Activated T-cell treated with anti-CD3 and anti-CD28 coated beads, Interleukin-2, amount 50 U/mL, for 4 hours (primary cell): ENCODE measurements around the gene AGPAT4. TPM values are rescaled to one million over a fixed set of nuclear protein-coding genes. Genes with fewer than 3 reads are reported as not detected.

Experiments
- ATAC-seq, 2 donors: fragments of 200-7000 bp; cut with Tn5 transposase; one replicate each; pipeline ENCODE4 v1.10.0; 2021
- DNase-seq: peaks from one replicate; pipeline ENCODE4 v3.0.0-alpha.2; 2020
- H3K27me3 Mint-ChIP-seq: one replicate; pipeline ENCODE4 v1.8.0; 2021; ENCODE audit warnings: low read depth, mixed read lengths
- H3K36me3 Mint-ChIP-seq: one replicate; pipeline ENCODE4 v1.8.0; 2022; ENCODE audit warnings: mixed read lengths; ENCODE audit not compliant: insufficient read depth
- H3K4me1 Mint-ChIP-seq: one replicate; pipeline ENCODE4 v1.8.0; 2021; ENCODE audit warnings: low read depth, mixed read lengths
- H3K4me3 Mint-ChIP-seq: one replicate; pipeline ENCODE4 v1.8.0; 2021; ENCODE audit warnings: mild to moderate bottlenecking, moderate library complexity, mixed read lengths
- H3K9me3 Mint-ChIP-seq: one replicate; pipeline ENCODE4 v1.8.0; 2021; ENCODE audit warnings: mixed read lengths
- total RNA-seq, 3 donors: library from RNA; stranded (reverse); gene quantifications; one replicate each; pipeline ENCODE4 v1.2.1, GENCODE V29; 2021

The AGPAT4 gene
- total RNA-seq, 3 donors from 2014 or later, result 1.5 to 2.0 (median 2.0) TPM

DNA sequence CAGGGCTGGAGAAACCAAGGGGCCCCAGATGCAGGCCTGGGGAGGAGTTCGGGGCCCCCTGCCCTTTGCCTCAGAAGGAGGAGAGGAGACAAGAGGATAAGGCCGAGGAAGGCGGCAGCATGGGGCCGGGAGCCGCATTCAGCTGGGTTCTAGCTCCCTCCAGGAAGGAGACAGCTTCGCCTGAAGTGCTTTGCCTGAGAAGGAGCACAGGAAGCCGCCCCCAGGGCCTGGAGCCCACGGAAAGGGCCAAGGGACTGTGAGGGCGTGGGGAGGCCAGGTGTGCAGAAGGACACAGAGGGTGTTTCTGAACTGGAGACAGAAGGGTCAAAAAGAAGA, 121.4 kb downstream of the AGPAT4 start:
- Mint-ChIP-seq H3K9me3 (peaks cover 6% of the 10 kb centered on the region), H3K4me1 (no peaks in the 10 kb centered on the region), H3K27me3 (no peaks in the 10 kb centered on the region), H3K36me3 (peaks cover 10% of the 10 kb centered on the region), H3K4me3 (no peak overlapping the region)
- DNase-seq (no peak), ATAC-seq (no peak)

DNA sequence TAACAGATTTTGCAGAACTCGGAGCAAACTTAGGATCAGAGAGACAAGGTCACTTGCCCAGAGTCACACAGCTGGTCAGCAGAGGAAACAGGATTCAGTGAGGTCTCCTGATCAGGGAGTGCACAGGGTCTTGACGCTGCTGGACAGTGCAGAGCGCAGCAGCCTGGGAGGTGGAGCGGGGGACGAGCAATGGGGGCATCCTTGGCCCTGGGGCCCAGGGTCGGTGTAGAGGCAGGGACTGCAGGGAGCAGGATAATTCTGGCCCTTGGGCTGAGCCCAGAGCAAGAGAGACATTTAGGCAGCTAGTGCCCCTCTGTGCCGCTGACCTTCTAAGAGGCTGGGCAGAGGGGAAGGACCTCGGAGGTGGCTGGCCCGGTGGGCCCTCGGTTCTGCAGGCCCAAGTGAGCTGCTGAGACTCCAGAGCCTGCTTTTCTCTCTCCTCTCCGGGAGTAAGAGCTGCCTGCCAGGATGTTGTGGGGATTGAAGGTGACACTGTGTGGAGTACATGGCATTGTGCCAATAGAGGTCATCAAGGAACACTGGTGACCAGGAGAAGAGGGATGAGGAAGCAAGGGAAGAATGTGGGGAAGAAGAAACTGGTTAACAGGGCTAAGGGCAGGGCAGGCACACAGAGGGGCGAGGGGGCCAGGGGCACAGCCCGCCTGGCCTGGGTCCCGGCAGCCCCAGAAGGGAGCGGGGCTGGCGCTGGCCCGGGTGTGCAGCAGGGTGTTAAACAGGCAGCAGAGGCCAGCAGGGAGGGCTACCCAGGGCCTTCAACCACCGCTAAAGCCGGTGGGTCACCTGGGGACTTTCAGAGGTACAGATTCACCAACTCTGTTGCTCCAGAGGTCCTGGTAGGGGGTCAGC, 122.0 kb downstream of the AGPAT4 start:
- DNase-seq, result no peak
- no peak overlapping the region for H3K4me3 Mint-ChIP-seq
- H3K9me3 Mint-ChIP-seq, result peaks cover 4% of the 10 kb centered on the region

GRCh38 chr6:161151059-161151645, 122.7 kb downstream of the AGPAT4 start:
- no peaks in the 10 kb centered on the region for H3K9me3 Mint-ChIP-seq
- no peak overlapping the region for H3K4me3 Mint-ChIP-seq
- ATAC-seq, result no peak
- H3K4me1 Mint-ChIP-seq, result no peaks in the 10 kb centered on the region
- peaks cover 6% of the 10 kb centered on the region for H3K36me3 Mint-ChIP-seq
- DNase-seq, result no peak
- no peaks in the 10 kb centered on the region for H3K27me3 Mint-ChIP-seq

More for the DNA sequence above, 122.0 kb downstream of the AGPAT4 start:
- Mint-ChIP-seq H3K27me3 (no peaks in the 10 kb centered on the region), H3K36me3 (peaks cover 6% of the 10 kb centered on the region), H3K4me1 (no peaks in the 10 kb centered on the region)
- ATAC-seq, result no peak

GRCh38 chr6:161150566-161150965, 123.3 kb downstream of the AGPAT4 start:
- Mint-ChIP-seq H3K36me3 (peaks cover 6% of the 10 kb centered on the region), H3K4me3 (no peak overlapping the region), H3K27me3 (no peaks in the 10 kb centered on the region), H3K4me1 (no peaks in the 10 kb centered on the region), H3K9me3 (no peaks in the 10 kb centered on the region)
- DNase-seq, result no peak
- ATAC-seq, result no peak

- no peaks in the 10 kb centered on the region for H3K9me3 Mint-ChIP-seq
- no peak overlapping the region for H3K4me3 Mint-ChIP-seq
- H3K27me3 Mint-ChIP-seq, result no peaks in the 10 kb centered on the region
- no peak for DNase-seq
- ATAC-seq, result no peak
- peaks cover 6% of the 10 kb centered on the region for H3K36me3 Mint-ChIP-seq
- no peaks in the 10 kb centered on the region for H3K4me1 Mint-ChIP-seq
These were observed 123.7 kb downstream of the AGPAT4 start for GRCh38 chr6:161150136-161150535.

DNA sequence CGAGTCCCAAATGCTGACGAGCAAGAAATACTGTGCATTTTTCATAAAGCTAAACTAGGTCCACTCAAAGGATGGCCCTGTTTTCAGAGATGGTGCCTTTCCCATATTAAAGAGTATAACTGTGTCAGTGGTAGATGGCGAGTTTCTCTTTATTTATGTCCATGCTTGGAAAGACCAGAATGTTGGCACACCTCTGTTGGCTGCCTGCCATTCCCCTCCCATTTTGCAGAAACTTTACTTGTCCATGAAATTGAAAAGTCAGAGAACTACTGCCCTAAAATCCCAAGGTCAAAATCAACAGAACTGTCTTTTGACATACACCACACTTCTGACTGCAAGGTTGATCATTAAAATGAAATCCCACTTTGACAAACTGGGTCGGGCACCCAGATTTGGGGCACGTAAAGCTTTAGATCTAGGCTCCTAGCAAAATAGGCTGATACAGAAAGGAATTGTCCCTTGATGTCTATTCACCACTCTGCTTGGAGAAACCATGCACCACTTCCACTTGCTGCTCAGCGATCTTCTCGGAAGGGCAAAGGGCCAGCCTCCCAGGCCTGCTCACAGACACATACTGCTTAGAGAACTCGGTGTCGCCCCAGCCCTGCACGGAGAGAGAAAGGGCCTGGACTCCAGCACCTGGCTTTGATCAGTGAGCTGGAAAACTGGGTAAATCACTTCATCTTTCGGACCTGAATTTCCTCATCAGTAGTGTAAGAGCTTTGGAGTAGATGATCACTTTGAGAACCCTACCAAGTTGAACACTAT, 130.0 kb downstream of the AGPAT4 start:
- H3K36me3 Mint-ChIP-seq, result no peaks in the 10 kb centered on the region
- H3K27me3 Mint-ChIP-seq, result no peaks in the 10 kb centered on the region
- H3K9me3 Mint-ChIP-seq, result no peaks in the 10 kb centered on the region
- DNase-seq (no peak), ATAC-seq (no peak)
- no peaks in the 10 kb centered on the region for H3K4me1 Mint-ChIP-seq
- H3K4me3 Mint-ChIP-seq, result no peak overlapping the region

DNA sequence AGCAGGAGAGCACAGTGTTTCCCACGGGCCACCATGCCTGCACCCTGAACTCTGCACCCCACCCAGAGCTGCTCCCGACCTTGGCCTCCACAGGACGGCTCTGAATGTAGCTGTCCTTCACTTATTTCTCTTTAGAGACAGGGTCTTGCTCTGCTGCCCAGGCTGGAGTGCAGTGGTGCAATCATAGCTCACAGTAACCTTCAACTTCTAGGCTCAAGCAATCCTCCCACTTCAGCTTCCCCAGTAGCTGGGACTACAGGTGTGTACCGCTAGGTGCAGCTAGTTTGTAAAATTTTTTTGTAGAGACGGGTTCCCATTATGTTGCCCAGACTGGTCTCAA, 130.9 kb downstream of the AGPAT4 start:
- H3K27me3 Mint-ChIP-seq, result no peaks in the 10 kb centered on the region
- H3K9me3 Mint-ChIP-seq, result no peaks in the 10 kb centered on the region
- ATAC-seq, result no peak
- H3K36me3 Mint-ChIP-seq, result no peaks in the 10 kb centered on the region
- DNase-seq, result no peak
- no peaks in the 10 kb centered on the region for H3K4me1 Mint-ChIP-seq
- no peak overlapping the region for H3K4me3 Mint-ChIP-seq

- no peak for DNase-seq
- no peak for ATAC-seq
- H3K27me3 Mint-ChIP-seq, result no peaks in the 10 kb centered on the region
- H3K9me3 Mint-ChIP-seq, result no peaks in the 10 kb centered on the region
- no peaks in the 10 kb centered on the region for H3K4me1 Mint-ChIP-seq
- no peaks in the 10 kb centered on the region for H3K36me3 Mint-ChIP-seq
- H3K4me3 Mint-ChIP-seq, result no peak overlapping the region
These were observed 132.7 kb downstream of the AGPAT4 start for GRCh38 chr6:161141173-161141572.

GRCh38 chr6:161140554-161140875, 133.3 kb downstream of the AGPAT4 start:
- peaks cover under 1% of the 10 kb centered on the region for H3K36me3 Mint-ChIP-seq
- H3K4me1 Mint-ChIP-seq, result no peaks in the 10 kb centered on the region
- DNase-seq (no peak), ATAC-seq (no peak)
- H3K27me3 Mint-ChIP-seq, result no peaks in the 10 kb centered on the region
- no peaks in the 10 kb centered on the region for H3K9me3 Mint-ChIP-seq
- H3K4me3 Mint-ChIP-seq, result no peak overlapping the region

DNA sequence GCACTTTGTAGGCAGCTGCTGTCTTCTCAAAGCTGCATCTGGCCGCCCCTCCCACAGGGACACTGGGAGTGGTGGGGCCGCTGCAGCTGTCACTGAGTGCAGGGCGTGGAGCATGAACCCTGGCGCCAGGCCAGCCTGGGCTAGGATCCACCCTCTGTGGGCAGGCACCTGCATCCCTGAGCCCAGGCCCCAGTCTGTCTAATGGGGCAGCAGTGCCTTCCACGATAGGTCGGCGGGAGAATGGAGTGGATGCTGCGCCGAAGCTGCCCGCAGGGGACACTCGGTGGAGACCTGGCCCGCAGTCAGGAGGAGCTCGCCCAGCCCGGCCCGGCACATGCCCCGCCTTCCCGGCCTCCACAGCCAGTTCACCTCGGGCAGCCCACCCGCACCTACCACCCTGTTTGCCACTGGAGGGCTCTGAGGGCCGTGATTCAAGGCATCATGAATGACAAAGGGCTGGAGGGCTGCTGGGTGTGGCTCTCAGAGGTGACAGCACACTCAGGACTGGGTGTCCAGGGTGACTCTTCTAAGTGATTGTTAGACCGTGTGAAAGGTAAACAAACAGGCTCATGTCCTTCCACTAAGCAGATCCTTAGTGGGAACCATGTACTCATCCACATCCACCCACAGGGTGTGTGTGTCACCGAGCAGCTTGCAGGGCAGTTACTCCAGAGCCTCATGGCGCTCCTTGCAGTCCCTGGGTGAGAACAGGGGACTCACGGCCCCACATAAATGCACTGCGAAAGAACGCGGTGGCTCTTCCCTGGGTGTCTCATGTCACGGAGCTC, 133.9 kb downstream of the AGPAT4 start:
- Mint-ChIP-seq H3K36me3 (peaks cover 4% of the 10 kb centered on the region), H3K27me3 (no peaks in the 10 kb centered on the region), H3K4me1 (no peaks in the 10 kb centered on the region), H3K9me3 (no peaks in the 10 kb centered on the region), H3K4me3 (no peak overlapping the region)
- no peak for DNase-seq
- ATAC-seq, result no peak

GRCh38 chr6:161139304-161139765, 134.5 kb downstream of the AGPAT4 start:
- DNase-seq, result no peak
- Mint-ChIP-seq H3K27me3 (no peaks in the 10 kb centered on the region), H3K4me3 (no peak overlapping the region), H3K4me1 (no peaks in the 10 kb centered on the region), H3K36me3 (peaks cover 4% of the 10 kb centered on the region), H3K9me3 (no peaks in the 10 kb centered on the region)
- ATAC-seq, result no peak

- H3K4me3 Mint-ChIP-seq, result no peak overlapping the region
- no peak for ATAC-seq
- H3K9me3 Mint-ChIP-seq, result no peaks in the 10 kb centered on the region
- no peaks in the 10 kb centered on the region for H3K4me1 Mint-ChIP-seq
- no peaks in the 10 kb centered on the region for H3K27me3 Mint-ChIP-seq
- no peak for DNase-seq
- H3K36me3 Mint-ChIP-seq, result peaks cover 4% of the 10 kb centered on the region
These were observed 135.1 kb downstream of the AGPAT4 start for GRCh38 chr6:161138543-161139303.

DNA sequence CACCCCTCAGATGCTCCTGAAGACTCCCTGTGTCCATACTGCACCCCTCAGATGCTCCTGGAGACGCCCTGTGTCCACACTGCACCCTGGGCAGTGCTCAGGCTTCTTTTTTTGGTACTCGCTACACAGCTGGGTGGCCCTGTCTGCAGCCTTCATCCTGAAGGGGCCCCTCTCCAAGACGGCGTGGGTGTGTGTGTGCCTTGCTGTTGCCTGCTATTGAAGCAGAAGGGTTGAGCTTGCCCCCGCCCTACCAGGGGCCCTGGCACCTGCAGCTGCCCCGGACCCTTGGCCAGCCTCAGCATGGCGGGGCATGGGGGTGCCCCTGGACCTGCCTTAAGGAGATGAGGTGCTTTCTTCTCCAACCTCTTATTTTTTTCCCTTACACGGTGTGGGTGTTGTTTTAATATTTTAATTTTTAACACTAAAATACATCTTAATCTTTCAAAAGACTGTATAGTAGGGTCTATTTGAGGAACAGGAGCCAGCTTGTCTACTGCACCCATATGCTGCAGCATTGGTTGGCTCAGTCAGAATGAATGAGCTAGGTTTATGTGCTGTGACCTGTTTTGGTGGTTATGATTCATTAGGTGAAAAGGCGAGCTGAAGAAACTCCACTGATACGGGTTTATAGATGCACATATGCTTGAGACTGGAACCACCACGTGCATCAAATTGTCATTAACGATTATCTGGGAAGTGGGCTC, 135.9 kb downstream of the AGPAT4 start:
- Mint-ChIP-seq H3K27me3 (no peaks in the 10 kb centered on the region), H3K4me1 (no peaks in the 10 kb centered on the region), H3K9me3 (no peaks in the 10 kb centered on the region), H3K36me3 (peaks cover 4% of the 10 kb centered on the region), H3K4me3 (no peak overlapping the region)
- ATAC-seq (no peak), DNase-seq (no peak)
